ENCODE results near the gene ZNF169.
"Not testable (repeated sequence)": the region's sequence is repeated elsewhere in the genome, so short reads cannot be mapped to it uniquely, and the experiment has no call there.

Gene ZNF169

GRCh38 chr9:94222870-94223269 lies 36.2 kb upstream of the ZNF169 start:
- H3K4me1 ChIP-seq (ENCODE audit: control insufficient read depth, low read depth, low read length): no peaks in the 10 kb centered on the region
- no peaks in the 10 kb centered on the region for H3K36me3 ChIP-seq (ENCODE audit: control insufficient read depth, insufficient read depth, low read length)
- H3K18ac ChIP-seq (ENCODE audit: low read length): no peak overlapping the region
- H3K56ac ChIP-seq (ENCODE audit: low read length): no peak overlapping the region
- H2BK120ac ChIP-seq (ENCODE audit: low read depth, low read length): no peak overlapping the region
- H2AK5ac ChIP-seq (ENCODE audit: low read length): no peak overlapping the region
- no peak overlapping the region for H4K5ac ChIP-seq (ENCODE audit: low read length)
- H3K4me2 ChIP-seq (ENCODE audit: low read length): no peak overlapping the region
- DNase-seq: no peak
- no peak overlapping the region for H2BK15ac ChIP-seq (replicated peaks; ENCODE audit: low read depth)
- H3K79me2 ChIP-seq (ENCODE audit: control insufficient read depth, insufficient read depth, low read length): no peaks in the 10 kb centered on the region
- WGBS (ENCODE audit: extremely low coverage, insufficient coverage, low lambda C conversion rate): no CpG with 5 or more reads among the region's 1 CpG
- no peak overlapping the region for H3K9ac ChIP-seq (ENCODE audit: low read length)
- H3K27ac ChIP-seq (ENCODE audit: low read depth, low read length): no peak overlapping the region
- H3K4me3 ChIP-seq (ENCODE audit: low read length): no peak overlapping the region
- H3K79me1 ChIP-seq (ENCODE audit: low read length): no peaks in the 10 kb centered on the region
- H2BK5ac ChIP-seq (ENCODE audit: low read length): no peak overlapping the region
- no peak overlapping the region for H4K8ac ChIP-seq (ENCODE audit: low read depth, low read length)
- H3K23ac ChIP-seq (ENCODE audit: low read length): no peak overlapping the region
- H3K27me3 ChIP-seq (ENCODE audit: insufficient read depth, low read length, poor library complexity): no peaks in the 10 kb centered on the region
- H3K4ac ChIP-seq (ENCODE audit: low read depth, low read length): no peak overlapping the region

- not testable (repeated sequence) for H3K27ac ChIP-seq (ENCODE audit: low read depth, low read length); H2AK5ac ChIP-seq (ENCODE audit: low read length); H4K5ac ChIP-seq (ENCODE audit: low read length); H3K9ac ChIP-seq (ENCODE audit: low read length); H3K79me1 ChIP-seq (ENCODE audit: low read length); H2BK120ac ChIP-seq (ENCODE audit: low read depth, low read length); H2BK5ac ChIP-seq (ENCODE audit: low read length); H3K23ac ChIP-seq (ENCODE audit: low read length); H3K27me3 ChIP-seq (ENCODE audit: insufficient read depth, low read length, poor library complexity); H3K79me2 ChIP-seq (ENCODE audit: control insufficient read depth, insufficient read depth, low read length); H3K4ac ChIP-seq (ENCODE audit: low read depth, low read length); H3K56ac ChIP-seq (ENCODE audit: low read length); H3K4me3 ChIP-seq (ENCODE audit: low read length); H3K4me2 ChIP-seq (ENCODE audit: low read length); H2BK15ac ChIP-seq (replicated peaks; ENCODE audit: low read depth); H3K36me3 ChIP-seq (ENCODE audit: control insufficient read depth, insufficient read depth, low read length); H3K4me1 ChIP-seq (ENCODE audit: control insufficient read depth, low read depth, low read length); H4K8ac ChIP-seq (ENCODE audit: low read depth, low read length); DNase-seq; H3K18ac ChIP-seq (ENCODE audit: low read length)
- no CpG with 5 or more reads among the region's 2 CpGs for WGBS (ENCODE audit: extremely low coverage, insufficient coverage, low lambda C conversion rate)
These were observed 33.7 kb upstream of the ZNF169 start for GRCh38 chr9:94225413-94225812.

GRCh38 chr9:94228616-94229015 lies 30.5 kb upstream of the ZNF169 start:
- Histone ChIP-seq H2AK5ac (ENCODE audit: low read length) (no peak overlapping the region), H3K79me1 (ENCODE audit: low read length) (no peaks in the 10 kb centered on the region), H2BK5ac (ENCODE audit: low read length) (no peak overlapping the region), H3K4me1 (ENCODE audit: control insufficient read depth, low read depth, low read length) (no peaks in the 10 kb centered on the region), H3K79me2 (ENCODE audit: control insufficient read depth, insufficient read depth, low read length) (no peaks in the 10 kb centered on the region), H2BK120ac (ENCODE audit: low read depth, low read length) (no peak overlapping the region), H4K5ac (ENCODE audit: low read length) (no peak overlapping the region), H3K18ac (ENCODE audit: low read length) (no peak overlapping the region), H3K4ac (ENCODE audit: low read depth, low read length) (no peak overlapping the region), H4K8ac (ENCODE audit: low read depth, low read length) (no peak overlapping the region), H2BK15ac (replicated peaks; ENCODE audit: low read depth) (no peak overlapping the region), H3K9ac (ENCODE audit: low read length) (no peak overlapping the region), H3K27me3 (ENCODE audit: insufficient read depth, low read length, poor library complexity) (no peaks in the 10 kb centered on the region), H3K4me3 (ENCODE audit: low read length) (no peak overlapping the region), H3K27ac (ENCODE audit: low read depth, low read length) (no peak overlapping the region), H3K36me3 (ENCODE audit: control insufficient read depth, insufficient read depth, low read length) (no peaks in the 10 kb centered on the region), H3K56ac (ENCODE audit: low read length) (no peak overlapping the region), H3K4me2 (ENCODE audit: low read length) (no peak overlapping the region), H3K23ac (ENCODE audit: low read length) (no peak overlapping the region)
- DNase-seq: no peak

GRCh38 chr9:94232428-94232827 lies 26.7 kb upstream of the ZNF169 start:
- no CpG with 5 or more reads among the region's 3 CpGs for WGBS (ENCODE audit: extremely low coverage, insufficient coverage, low lambda C conversion rate)
- H3K79me2 ChIP-seq (ENCODE audit: control insufficient read depth, insufficient read depth, low read length): no peaks in the 10 kb centered on the region
- no peak overlapping the region for H3K4ac ChIP-seq (ENCODE audit: low read depth, low read length)
- no peak overlapping the region for H3K9ac ChIP-seq (ENCODE audit: low read length)
- no peak overlapping the region for H3K56ac ChIP-seq (ENCODE audit: low read length)
- H4K5ac ChIP-seq (ENCODE audit: low read length): no peak overlapping the region
- H3K18ac ChIP-seq (ENCODE audit: low read length): no peak overlapping the region
- H3K27ac ChIP-seq (ENCODE audit: low read depth, low read length): no peak overlapping the region
- no peak overlapping the region for H4K8ac ChIP-seq (ENCODE audit: low read depth, low read length)
- H2BK5ac ChIP-seq (ENCODE audit: low read length): no peak overlapping the region
- no peak for DNase-seq
- H3K36me3 ChIP-seq (ENCODE audit: control insufficient read depth, insufficient read depth, low read length): no peaks in the 10 kb centered on the region
- H2AK5ac ChIP-seq (ENCODE audit: low read length): no peak overlapping the region
- no peaks in the 10 kb centered on the region for H3K27me3 ChIP-seq (ENCODE audit: insufficient read depth, low read length, poor library complexity)
- no peak overlapping the region for H3K23ac ChIP-seq (ENCODE audit: low read length)
- H3K4me2 ChIP-seq (ENCODE audit: low read length): no peak overlapping the region
- no peaks in the 10 kb centered on the region for H3K4me1 ChIP-seq (ENCODE audit: control insufficient read depth, low read depth, low read length)
- H2BK120ac ChIP-seq (ENCODE audit: low read depth, low read length): no peak overlapping the region
- H3K79me1 ChIP-seq (ENCODE audit: low read length): no peaks in the 10 kb centered on the region
- no peak overlapping the region for H3K4me3 ChIP-seq (ENCODE audit: low read length)
- no peak overlapping the region for H2BK15ac ChIP-seq (replicated peaks; ENCODE audit: low read depth)

GRCh38 chr9:94241098-94241497 lies 18.0 kb upstream of the ZNF169 start:
- H3K79me2 ChIP-seq (ENCODE audit: control insufficient read depth, insufficient read depth, low read length); H3K18ac ChIP-seq (ENCODE audit: low read length); H3K27ac ChIP-seq (ENCODE audit: low read depth, low read length); H3K4me3 ChIP-seq (ENCODE audit: low read length); DNase-seq; H2BK120ac ChIP-seq (ENCODE audit: low read depth, low read length); H2BK5ac ChIP-seq (ENCODE audit: low read length); H3K9ac ChIP-seq (ENCODE audit: low read length); H4K5ac ChIP-seq (ENCODE audit: low read length); H3K36me3 ChIP-seq (ENCODE audit: control insufficient read depth, insufficient read depth, low read length); H3K56ac ChIP-seq (ENCODE audit: low read length); H3K79me1 ChIP-seq (ENCODE audit: low read length); H3K27me3 ChIP-seq (ENCODE audit: insufficient read depth, low read length, poor library complexity); H2BK15ac ChIP-seq (replicated peaks; ENCODE audit: low read depth); H3K4ac ChIP-seq (ENCODE audit: low read depth, low read length); H2AK5ac ChIP-seq (ENCODE audit: low read length); H3K4me2 ChIP-seq (ENCODE audit: low read length); H3K23ac ChIP-seq (ENCODE audit: low read length); H4K8ac ChIP-seq (ENCODE audit: low read depth, low read length); H3K4me1 ChIP-seq (ENCODE audit: control insufficient read depth, low read depth, low read length): not testable (repeated sequence)
- WGBS (ENCODE audit: extremely low coverage, insufficient coverage, low lambda C conversion rate): no CpG with 5 or more reads among the region's 4 CpGs

GRCh38 chr9:94245651-94246050 lies 13.4 kb upstream of the ZNF169 start:
- H3K56ac ChIP-seq (ENCODE audit: low read length): no peak overlapping the region
- H3K23ac ChIP-seq (ENCODE audit: low read length): no peak overlapping the region
- H3K4me3 ChIP-seq (ENCODE audit: low read length): no peak overlapping the region
- H2BK5ac ChIP-seq (ENCODE audit: low read length): no peak overlapping the region
- H3K27ac ChIP-seq (ENCODE audit: low read depth, low read length): no peak overlapping the region
- no peak for DNase-seq
- no peaks in the 10 kb centered on the region for H3K27me3 ChIP-seq (ENCODE audit: insufficient read depth, low read length, poor library complexity)
- H3K4ac ChIP-seq (ENCODE audit: low read depth, low read length): no peak overlapping the region
- H3K36me3 ChIP-seq (ENCODE audit: control insufficient read depth, insufficient read depth, low read length): no peaks in the 10 kb centered on the region
- H4K8ac ChIP-seq (ENCODE audit: low read depth, low read length): no peak overlapping the region
- H3K4me2 ChIP-seq (ENCODE audit: low read length): no peak overlapping the region
- H4K5ac ChIP-seq (ENCODE audit: low read length): no peak overlapping the region
- no peak overlapping the region for H2BK15ac ChIP-seq (replicated peaks; ENCODE audit: low read depth)
- no peak overlapping the region for H3K18ac ChIP-seq (ENCODE audit: low read length)
- H3K79me2 ChIP-seq (ENCODE audit: control insufficient read depth, insufficient read depth, low read length): no peaks in the 10 kb centered on the region
- H3K4me1 ChIP-seq (ENCODE audit: control insufficient read depth, low read depth, low read length): no peaks in the 10 kb centered on the region
- no peak overlapping the region for H2AK5ac ChIP-seq (ENCODE audit: low read length)
- no peak overlapping the region for H2BK120ac ChIP-seq (ENCODE audit: low read depth, low read length)
- no peak overlapping the region for H3K9ac ChIP-seq (ENCODE audit: low read length)
- no peaks in the 10 kb centered on the region for H3K79me1 ChIP-seq (ENCODE audit: low read length)
- WGBS (ENCODE audit: extremely low coverage, insufficient coverage, low lambda C conversion rate): no CpG with 5 or more reads among the region's 2 CpGs

Data from mesendoderm (in vitro differentiated cells).